H9 (cell line): Measurements from ENCODE around the gene HHAT. TPM values are rescaled to one million over a fixed set of nuclear protein-coding genes. Genes with fewer than 3 reads are reported as not detected.

Experiments used
- DNase-seq: peaks from one replicate; pipeline ENCODE4 v3.0.0-alpha.2; 2017
- H2AFZ ChIP-seq: one replicate; pipeline ENCODE4 v1.6.1; 2013; ENCODE audit warnings: mild to moderate bottlenecking, low read length, control low read depth, moderate library complexity
- H2AK5ac ChIP-seq: 2 replicates; pipeline ENCODE4 v1.6.1; 2013; ENCODE audit warnings: low read length, control low read depth, mixed read lengths; ENCODE audit not compliant: insufficient read length
- H2BK120ac ChIP-seq: one replicate; pipeline ENCODE4 v1.6.1; 2013; ENCODE audit warnings: low read depth, mild to moderate bottlenecking, low read length, control low read depth, inconsistent platforms; ENCODE audit not compliant: poor library complexity, severe bottlenecking
- H2BK12ac ChIP-seq: 2 replicates; pipeline ENCODE4 v1.6.1; 2013; ENCODE audit warnings: low read length, control low read depth, mixed read lengths, low read depth; ENCODE audit not compliant: insufficient read length
- H2BK15ac ChIP-seq: 2 replicates; pipeline ENCODE4 v1.6.1; 2013; ENCODE audit warnings: low read depth, low read length, control low read depth
- H2BK20ac ChIP-seq: one replicate; pipeline ENCODE4 v1.6.1; 2013; ENCODE audit warnings: low read depth, mild to moderate bottlenecking, low read length, control low read depth, inconsistent platforms; ENCODE audit not compliant: poor library complexity, severe bottlenecking
- H2BK5ac ChIP-seq: 2 replicates; pipeline ENCODE4 v1.6.1; 2013; ENCODE audit warnings: low read length, control low read depth, mixed read lengths; ENCODE audit not compliant: insufficient read length
- H3K14ac ChIP-seq: 2 replicates; pipeline ENCODE4 v1.6.1; 2013; ENCODE audit warnings: low read length, control low read depth; ENCODE audit not compliant: insufficient read depth
- H3K18ac ChIP-seq: 2 replicates; pipeline ENCODE4 v1.6.1; 2013; ENCODE audit warnings: low read depth, mild to moderate bottlenecking, mixed read lengths, low read length, control low read depth; ENCODE audit not compliant: insufficient read length
- H3K23ac ChIP-seq: 2 replicates; pipeline ENCODE4 v1.6.1; 2013; ENCODE audit warnings: low read length, control low read depth, mixed read lengths, low read depth; ENCODE audit not compliant: insufficient read length
- H3K23me2 ChIP-seq: 2 replicates; pipeline ENCODE4 v1.6.1; 2013; ENCODE audit warnings: low read depth, mild to moderate bottlenecking, mixed read lengths, low read length, control low read depth; ENCODE audit not compliant: insufficient read length, poor library complexity, severe bottlenecking
- H3K27ac ChIP-seq: 2 replicates; pipeline ENCODE4 v1.5.1; 2013; ENCODE audit warnings: low read length, control low read depth, mixed read lengths, low read depth; ENCODE audit not compliant: insufficient read length
- H3K27me3 ChIP-seq: 2 replicates; pipeline ENCODE4 v1.6.1; 2013; ENCODE audit warnings: low read length, control low read depth, inconsistent platforms; ENCODE audit not compliant: insufficient read depth
- H3K4ac ChIP-seq: 2 replicates; pipeline ENCODE4 v1.6.1; 2013; ENCODE audit warnings: low read depth, mild to moderate bottlenecking, control low read depth, inconsistent platforms, low read length, moderate library complexity
- H3K4me1 ChIP-seq: 2 replicates; pipeline ENCODE4 v1.6.1; 2013; ENCODE audit warnings: low read length, control low read depth, inconsistent platforms; ENCODE audit not compliant: insufficient read depth
- H3K4me2 ChIP-seq: 2 replicates; pipeline ENCODE4 v1.6.1; 2013; ENCODE audit warnings: low read length, control low read depth, mixed read lengths; ENCODE audit not compliant: insufficient read length, insufficient read depth
- H3K56ac ChIP-seq: 2 replicates; pipeline ENCODE4 v1.6.1; 2013; ENCODE audit warnings: low read depth, mild to moderate bottlenecking, mixed read lengths, low read length, control low read depth; ENCODE audit not compliant: insufficient read length
- H3K79me1 ChIP-seq: 2 replicates; pipeline ENCODE4 v1.6.1; 2013; ENCODE audit warnings: low read depth, mild to moderate bottlenecking, moderate library complexity, low read length, control low read depth, inconsistent platforms; ENCODE audit not compliant: insufficient read depth, poor library complexity, severe bottlenecking
- H3K79me2 ChIP-seq: 2 replicates; pipeline ENCODE4 v1.6.1; 2013; ENCODE audit warnings: low read length, control low read depth, inconsistent platforms; ENCODE audit not compliant: insufficient read depth
- H3K9ac ChIP-seq: 2 replicates; pipeline ENCODE4 v1.6.1; 2013; ENCODE audit warnings: low read length, control low read depth, mixed read lengths; ENCODE audit not compliant: insufficient read length; ENCODE audit errors: extremely low read depth
- H3K9me3 ChIP-seq: one replicate; pipeline ENCODE4 v1.6.1; 2013; ENCODE audit warnings: low read depth, low read length, inconsistent platforms; ENCODE audit not compliant: control insufficient read depth
- H3T11ph ChIP-seq: one replicate; pipeline ENCODE4 v1.6.1; 2013; ENCODE audit warnings: mild to moderate bottlenecking, low read length, control low read depth, inconsistent platforms
- H4K20me1 ChIP-seq: one replicate; pipeline ENCODE4 v1.6.1; 2013; ENCODE audit not compliant: control insufficient read depth, insufficient read length, insufficient read depth
- H4K5ac ChIP-seq: 2 replicates; pipeline ENCODE4 v1.6.1; 2013; ENCODE audit warnings: low read depth, mild to moderate bottlenecking, mixed read lengths, low read length, control low read depth; ENCODE audit not compliant: insufficient read length
- H4K8ac ChIP-seq: replicated peaks from 2 replicates; pipeline ENCODE4 v1.6.1; 2013; ENCODE audit warnings: low read length, control low read depth, mixed read lengths, low read depth; ENCODE audit not compliant: insufficient read length
- H4K91ac ChIP-seq: 2 replicates; pipeline ENCODE4 v1.6.1; 2013; ENCODE audit warnings: low read depth, mild to moderate bottlenecking, moderate library complexity, mixed read lengths, low read length, control low read depth; ENCODE audit not compliant: insufficient read length
- H3K27ac Mint-ChIP-seq, 3 experiments: 2 replicates in 2 of 3; 3 replicates in 1 of 3; pipeline ENCODE4 v1.8.0; 2020 to 2021; ENCODE audit warnings: mixed read lengths in 3 of 3, mild to moderate bottlenecking in 1 of 3, moderate library complexity in 1 of 3
- H3K27me3 Mint-ChIP-seq: 2 replicates; pipeline ENCODE4 v1.8.0; 2021; ENCODE audit warnings: low read depth, mild to moderate bottlenecking, moderate library complexity, mixed read lengths
- H3K36me3 Mint-ChIP-seq, 3 experiments: 2 replicates in 2 of 3; 3 replicates in 1 of 3; pipeline ENCODE4 v1.8.0; 2020 to 2021; ENCODE audit warnings: low read depth in 3 of 3, mixed read lengths in 3 of 3; ENCODE audit not compliant: insufficient read depth in 1 of 3
- H3K4me1 Mint-ChIP-seq, 2 experiments: 2 replicates each; pipeline ENCODE4 v1.8.0; 2020; ENCODE audit warnings: mixed read lengths in 2 of 2
- H3K4me3 Mint-ChIP-seq, 2 experiments: 2 replicates in 1 of 2; 3 replicates in 1 of 2; pipeline ENCODE4 v1.8.0; 2020 to 2021; ENCODE audit warnings: mild to moderate bottlenecking in 2 of 2, mixed read lengths in 2 of 2, moderate library complexity in 1 of 2
- H3K9me3 Mint-ChIP-seq, 2 experiments: 2 replicates in 1 of 2; 3 replicates in 1 of 2; pipeline ENCODE4 v1.8.0; 2020; ENCODE audit warnings: mild to moderate bottlenecking in 2 of 2, mixed read lengths in 2 of 2, moderate library complexity in 1 of 2
- CTCF ChIP-seq: fragments of 200-600 bp; sonication (generic); conservative IDR thresholded peaks from 3 replicates; pipeline ENCODE4 v1.8.0; 2021; ENCODE audit warnings: antibody characterized with exemption, mild to moderate bottlenecking
- WGBS: extraction: QIAGEN DNeasy Blood & Tissue Kit; methylation state at CpG from one replicate; pipeline ENCODE4 v1.1.7; 2013; ENCODE audit warnings: missing lambda C conversion rate, low lambda C conversion rate, mixed read lengths; ENCODE audit not compliant: insufficient read length; ENCODE audit errors: extremely low coverage; 5-methylcytosine and 5-hydroxymethylcytosine counted together
- total RNA-seq: library from RNA; stranded (reverse); gene quantifications from 2 replicates; pipeline ENCODE4 v1.2.1, GENCODE V29; 2021

The HHAT gene
- total RNA-seq, 1 experiment from 2014 or later: 0.48 TPM

GRCh38 chr1:210588357-210588756 lies 259.7 kb downstream of the HHAT start:
- no peak overlapping the region for H3K23ac ChIP-seq
- no peak overlapping the region for H3K27ac ChIP-seq
- H2AK5ac ChIP-seq: no peak overlapping the region
- no peak overlapping the region for H3K4ac ChIP-seq
- peaks cover 6 to 20% of the 10 kb centered on the region in 2 experiments for H3K9me3 Mint-ChIP-seq
- no peak overlapping the region for H3K27ac Mint-ChIP-seq
- TF ChIP-seq CTCF: no peak
- H2BK20ac ChIP-seq: no peak overlapping the region
- H3K14ac ChIP-seq: no peak overlapping the region
- no peak overlapping the region for H3K4me3 Mint-ChIP-seq
- no peaks in the 10 kb centered on the region for H3K27me3 Mint-ChIP-seq
- H3K36me3 Mint-ChIP-seq: peaks cover 0 to 13% (median 0%) of the 10 kb centered on the region in 3 experiments; a peak in 2 of 7 replicates
- no peaks in the 10 kb centered on the region for H3K9me3 ChIP-seq
- no peaks in the 10 kb centered on the region for H4K20me1 ChIP-seq
- no peak overlapping the region for H2BK120ac ChIP-seq
- WGBS: no CpG with 5 or more reads among the region's 3 CpGs
- no peaks in the 10 kb centered on the region for H3K79me2 ChIP-seq
- H4K91ac ChIP-seq: no peak overlapping the region
- H3K4me1 ChIP-seq: no peaks in the 10 kb centered on the region
- peaks cover 5% of the 10 kb centered on the region in 2 experiments; a peak in 3 of 4 replicates for H3K4me1 Mint-ChIP-seq
- H3K56ac ChIP-seq: no peak overlapping the region
- H3K79me1 ChIP-seq: no peaks in the 10 kb centered on the region
- no peak overlapping the region for H2BK5ac ChIP-seq
- no peaks in the 10 kb centered on the region for H3K27me3 ChIP-seq
- no peak overlapping the region for H3T11ph ChIP-seq
- no peak overlapping the region for H4K5ac ChIP-seq
- H3K4me2 ChIP-seq: no peak overlapping the region
- H4K8ac ChIP-seq: no peak overlapping the region
- no peak overlapping the region for H2BK15ac ChIP-seq
- no peak overlapping the region for H3K9ac ChIP-seq
- DNase-seq: no peak
- H3K23me2 ChIP-seq: no peaks in the 10 kb centered on the region
- H2BK12ac ChIP-seq: no peak overlapping the region
- H2AFZ ChIP-seq: no peak overlapping the region
- H3K18ac ChIP-seq: no peak overlapping the region
